ENCODE data around the gene USF1.

DNA sequence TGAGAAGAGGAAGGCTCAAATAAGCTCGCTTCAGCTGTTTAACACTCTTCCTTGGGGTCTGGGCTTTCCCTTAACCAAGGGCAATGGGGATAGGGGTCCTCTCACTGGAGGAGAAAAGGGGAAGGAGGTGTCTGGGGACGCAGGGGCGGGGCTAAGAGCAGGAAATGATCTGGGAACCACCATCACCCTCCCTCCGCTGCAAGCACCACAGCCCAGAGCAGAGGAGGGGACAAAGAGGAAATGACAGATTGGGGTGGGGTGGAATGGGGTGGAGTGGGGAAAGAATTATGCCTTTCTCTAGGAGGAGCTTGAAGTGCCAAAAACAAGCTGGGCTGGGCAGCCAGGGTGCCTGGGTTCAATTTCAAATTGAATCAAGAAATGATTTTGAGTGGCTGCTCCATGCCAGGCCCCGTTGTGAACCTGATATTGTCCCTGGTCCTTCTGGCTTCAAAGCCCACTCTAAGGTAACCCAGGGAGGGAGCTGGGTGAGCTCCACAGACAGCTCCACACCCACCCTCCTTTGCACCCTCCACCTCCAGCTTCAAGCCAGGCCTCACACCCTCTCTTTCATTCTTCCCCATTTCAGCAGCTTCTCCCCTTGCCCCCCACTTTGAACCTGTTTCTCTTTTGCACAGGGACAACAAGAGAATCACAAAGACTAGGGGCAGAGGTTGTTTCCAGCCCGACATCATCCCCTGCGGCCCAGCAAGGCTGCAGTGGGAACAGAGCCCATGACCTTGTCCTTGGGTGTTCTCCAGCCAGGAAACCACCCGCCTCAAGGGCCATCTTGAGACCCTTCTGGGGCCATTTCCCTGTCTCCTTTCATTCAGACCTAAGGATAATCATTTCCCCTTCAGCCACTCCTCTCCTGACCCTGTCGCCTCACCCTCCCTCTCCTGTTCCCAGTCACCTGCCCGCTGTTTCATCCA, 22.8 kb upstream of the USF1 start:
- TF ChIP-seq, protein P1, sequence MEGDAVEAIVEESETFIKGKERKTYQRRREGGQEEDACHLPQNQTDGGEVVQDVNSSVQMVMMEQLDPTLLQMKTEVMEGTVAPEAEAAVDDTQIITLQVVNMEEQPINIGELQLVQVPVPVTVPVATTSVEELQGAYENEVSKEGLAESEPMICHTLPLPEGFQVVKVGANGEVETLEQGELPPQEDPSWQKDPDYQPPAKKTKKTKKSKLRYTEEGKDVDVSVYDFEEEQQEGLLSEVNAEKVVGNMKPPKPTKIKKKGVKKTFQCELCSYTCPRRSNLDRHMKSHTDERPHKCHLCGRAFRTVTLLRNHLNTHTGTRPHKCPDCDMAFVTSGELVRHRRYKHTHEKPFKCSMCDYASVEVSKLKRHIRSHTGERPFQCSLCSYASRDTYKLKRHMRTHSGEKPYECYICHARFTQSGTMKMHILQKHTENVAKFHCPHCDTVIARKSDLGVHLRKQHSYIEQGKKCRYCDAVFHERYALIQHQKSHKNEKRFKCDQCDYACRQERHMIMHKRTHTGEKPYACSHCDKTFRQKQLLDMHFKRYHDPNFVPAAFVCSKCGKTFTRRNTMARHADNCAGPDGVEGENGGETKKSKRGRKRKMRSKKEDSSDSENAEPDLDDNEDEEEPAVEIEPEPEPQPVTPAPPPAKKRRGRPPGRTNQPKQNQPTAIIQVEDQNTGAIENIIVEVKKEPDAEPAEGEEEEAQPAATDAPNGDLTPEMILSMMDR (IDR thresholded peaks at IDR 0.05; ENCODE audit: borderline replicate concordance, extremely low read depth, low read length, poor library complexity, severe bottlenecking): no peak
- TF ChIP-seq EZH2 (IDR thresholded peaks at IDR 0.05; ENCODE audit: borderline replicate concordance, low read depth, low read length, severe bottlenecking): no peak

All from DND-41 (cell line).